Activated naive CD4-positive, alpha-beta T cell treated with anti-CD3 and anti-CD28 coated beads, Interleukin-2, amount 50 U/mL, for 16 hours (primary cell): Measurements from ENCODE around the gene CHMP1B.
"Not testable (repeated sequence)": the region's sequence is repeated elsewhere in the genome, so short reads cannot be mapped to it uniquely, and the experiment has no call there.

ENCODE experiments used
- DNase-seq: peaks from one replicate; pipeline ENCODE4 v3.0.0-alpha.2; 2020

Gene CHMP1B

DNA sequence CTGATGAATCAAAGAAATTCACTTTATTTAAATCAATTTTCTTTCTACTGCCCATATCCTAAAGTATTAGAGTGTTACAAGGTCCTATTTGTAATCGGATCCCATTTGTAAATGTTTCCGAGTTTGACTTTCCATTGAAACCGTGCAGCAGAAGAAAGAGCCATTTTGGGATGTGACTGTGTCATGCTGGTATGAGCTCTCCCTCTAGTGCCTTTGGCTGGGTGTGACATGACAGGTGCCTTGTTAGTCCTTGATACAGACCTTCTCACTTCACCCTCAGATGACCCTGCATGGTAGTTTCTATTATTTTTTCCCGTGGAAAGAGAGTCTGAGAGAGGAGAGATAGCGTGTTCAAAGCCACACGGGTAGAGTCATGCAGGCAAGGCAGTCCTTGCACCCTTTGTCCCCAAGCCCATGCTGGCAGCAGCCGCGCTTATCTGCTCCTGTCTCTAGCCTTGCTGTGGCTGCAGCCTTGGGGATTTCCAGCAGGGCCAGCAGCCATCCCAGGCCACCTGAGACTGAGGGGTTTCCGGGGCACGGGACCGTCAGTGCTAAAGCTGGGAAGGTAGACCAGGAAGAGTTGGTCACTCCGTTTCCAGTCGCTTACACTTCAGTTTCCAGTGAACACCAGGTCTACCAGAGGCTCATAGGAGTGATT is 21.4 kb downstream of the CHMP1B start:
- no peak for DNase-seq

DNA sequence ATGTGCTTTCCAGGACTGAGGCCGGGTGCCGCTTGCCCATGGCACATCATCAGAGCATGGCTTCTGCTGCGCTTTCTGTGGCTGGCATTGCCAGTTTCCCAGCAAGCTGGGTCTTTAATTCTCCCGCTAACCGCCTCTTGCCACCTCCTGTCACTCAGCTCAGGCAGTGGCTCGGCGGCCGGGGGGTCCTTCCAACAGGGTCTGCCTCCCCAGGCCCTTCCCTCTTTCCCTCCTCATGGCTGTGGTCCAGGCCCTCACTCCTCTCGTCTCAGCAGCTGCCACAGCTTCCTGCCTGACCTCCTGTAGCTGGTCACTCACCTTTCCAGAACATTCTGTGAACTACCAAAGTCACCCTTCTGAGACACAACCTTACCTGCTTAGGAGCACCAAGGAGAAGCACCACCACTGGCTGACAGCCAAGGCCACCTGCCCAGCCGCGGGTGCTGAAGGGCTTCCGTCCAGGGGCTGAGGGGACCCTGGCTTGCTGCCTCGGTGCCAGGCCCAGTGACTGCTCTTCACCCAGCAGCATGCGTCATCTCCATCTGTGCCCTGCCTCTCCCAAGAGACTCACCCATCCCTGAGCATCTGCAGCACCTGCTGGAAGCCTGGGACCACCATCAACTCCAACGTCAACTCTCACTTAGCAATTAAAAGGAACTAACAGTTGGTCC is 22.6 kb downstream of the CHMP1B start:
- DNase-seq: no peak

DNA sequence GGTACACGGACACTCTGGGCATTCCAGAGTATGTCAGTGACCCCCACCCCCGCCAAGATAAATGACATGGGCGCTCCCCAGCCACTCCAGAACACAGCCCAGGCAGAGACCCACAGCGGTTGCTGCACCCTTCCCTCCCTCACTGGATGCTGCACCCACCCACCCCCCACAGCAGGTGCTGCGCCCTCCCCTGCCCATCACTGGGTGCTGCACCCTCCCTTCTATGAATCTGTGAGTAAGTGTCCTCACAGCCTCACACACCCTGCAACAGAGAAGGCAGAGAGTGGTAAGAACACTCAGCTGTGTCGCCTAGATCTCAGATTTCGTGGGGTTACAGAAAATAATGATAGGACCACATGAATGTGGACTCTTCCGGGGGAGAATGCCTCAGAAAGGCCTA is 23.5 kb downstream of the CHMP1B start:
- DNase-seq: no peak

DNA sequence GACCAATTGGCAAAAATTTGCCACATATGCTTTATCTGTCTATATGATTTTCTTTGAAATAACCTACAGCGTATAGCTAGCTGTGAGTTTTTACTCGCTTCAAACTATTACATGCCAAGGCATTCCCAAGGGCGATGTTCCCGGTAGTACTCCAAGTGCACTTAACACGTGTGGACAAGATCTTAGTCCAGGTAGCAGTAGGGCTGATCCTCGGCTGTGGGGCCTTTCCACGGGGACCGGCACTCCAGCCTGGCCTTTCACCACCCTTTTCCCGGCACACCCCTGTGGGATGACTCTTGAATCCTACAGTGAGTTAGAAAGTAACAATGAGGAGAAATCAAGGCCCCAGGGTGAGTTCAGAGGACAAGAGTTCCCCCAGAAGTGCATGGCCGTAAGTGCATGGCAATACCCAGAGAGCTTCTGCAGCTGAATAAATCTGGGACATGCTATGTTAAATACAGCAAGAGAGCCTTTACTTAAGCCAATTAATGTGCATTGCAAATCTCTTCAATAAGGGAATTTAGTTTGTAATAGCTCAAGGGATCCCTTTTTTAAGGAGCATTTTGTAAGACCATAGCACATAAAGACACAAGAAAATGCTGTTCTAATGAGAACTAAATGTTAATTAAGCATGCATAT is 26.4 kb downstream of the CHMP1B start:
- DNase-seq: no peak

DNA sequence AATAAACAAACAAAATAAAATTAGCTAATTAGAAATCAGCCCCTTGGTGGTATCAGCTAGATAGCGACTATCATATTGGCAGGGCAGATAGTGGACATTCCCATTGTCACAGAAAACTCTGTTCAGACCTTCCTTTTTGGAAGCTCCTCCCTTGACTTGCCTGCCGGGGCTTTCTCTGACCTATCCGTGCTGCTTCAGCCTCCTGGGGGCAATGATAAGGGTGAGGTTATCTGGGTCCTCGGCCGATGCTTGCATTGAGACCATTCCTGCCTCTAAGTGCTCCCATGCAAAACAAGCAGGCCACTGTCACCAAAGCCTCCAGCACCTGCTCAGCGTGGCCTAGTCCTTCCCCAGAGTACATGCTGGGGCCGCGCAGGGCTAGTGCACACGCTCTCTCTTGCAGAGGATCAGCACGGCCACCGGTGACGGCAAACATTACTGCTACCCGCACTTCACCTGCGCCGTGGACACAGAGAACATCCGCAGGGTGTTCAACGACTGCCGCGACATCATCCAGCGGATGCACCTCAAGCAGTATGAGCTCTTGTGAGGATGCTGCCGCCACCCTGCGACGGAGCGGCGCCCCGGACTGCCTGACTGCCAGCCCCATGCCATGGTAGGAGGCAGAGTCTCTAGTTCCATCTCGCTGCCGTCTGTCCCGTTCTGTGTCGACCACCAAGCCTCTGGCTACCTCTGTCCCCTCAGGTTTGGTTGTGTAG is 29.5 kb downstream of the CHMP1B start:
- no peak for DNase-seq

DNA sequence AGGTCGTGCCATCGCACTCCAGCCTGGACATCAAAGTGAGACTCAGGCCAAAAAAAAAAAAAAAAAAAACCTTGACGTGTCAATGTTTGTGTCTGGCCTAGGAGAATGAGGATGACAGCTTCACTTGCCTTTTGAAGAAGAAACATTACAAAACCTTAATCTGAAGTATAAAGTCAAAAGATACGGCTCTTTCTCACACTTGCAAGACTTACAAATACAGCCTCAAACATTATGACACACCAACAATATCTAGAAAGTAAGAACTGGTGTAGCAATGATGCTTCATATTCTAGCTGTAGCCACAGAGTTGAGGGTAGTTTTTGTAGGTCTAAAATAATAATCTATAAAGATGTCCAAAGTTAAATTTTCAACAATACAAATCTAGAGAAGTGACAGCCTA is 31.4 kb downstream of the CHMP1B start:
- no peak for DNase-seq

DNA sequence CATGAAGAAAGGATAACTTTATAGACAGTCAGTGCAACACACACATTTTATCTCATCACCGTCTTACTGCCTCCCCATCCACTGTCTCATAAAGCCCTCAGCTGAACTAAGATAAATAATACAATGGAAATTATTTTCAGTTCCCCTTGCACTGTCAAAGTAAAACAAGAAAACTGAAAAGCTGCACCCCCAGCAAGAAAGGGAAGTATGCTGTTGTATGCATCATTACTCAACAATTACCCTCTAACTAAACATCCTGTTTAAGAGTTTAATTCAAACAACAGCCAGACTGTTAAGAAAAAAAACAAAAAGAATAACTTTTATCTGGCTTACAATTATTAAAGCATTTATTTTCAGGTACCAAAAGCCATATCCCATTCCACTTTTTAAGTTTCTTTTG is 31.9 kb downstream of the CHMP1B start:
- DNase-seq: no peak

DNA sequence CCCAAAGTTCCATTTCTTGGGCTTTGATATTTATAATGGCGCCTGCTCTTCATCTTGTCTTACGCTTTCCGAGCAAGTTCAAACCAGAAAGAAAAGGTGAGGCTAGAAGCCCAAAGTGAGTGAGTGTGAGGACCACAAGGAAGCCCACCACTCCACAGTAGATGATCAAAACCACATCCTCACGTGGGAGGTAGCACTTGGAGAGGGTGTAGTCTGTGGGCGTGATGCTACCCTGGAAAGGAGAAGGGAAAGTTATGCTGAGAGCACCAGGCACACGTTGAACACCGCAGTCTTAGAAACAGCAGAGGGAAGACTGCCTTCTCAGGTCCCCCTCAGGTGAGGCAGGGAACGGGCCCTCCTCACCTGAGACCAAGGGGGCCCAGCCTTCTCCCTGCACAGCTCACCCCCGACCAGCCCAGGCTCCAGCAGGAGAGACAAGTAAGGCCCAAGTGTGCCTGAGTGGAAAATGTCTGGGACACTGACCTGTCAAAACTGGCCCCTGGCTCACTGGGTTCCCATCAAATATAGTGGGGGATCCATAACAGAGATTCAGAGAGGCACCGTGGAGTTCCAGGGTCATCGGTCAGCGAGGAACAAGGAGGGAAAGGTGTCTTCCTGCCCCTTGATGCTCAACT is 33.3 kb downstream of the CHMP1B start:
- no peak for DNase-seq

DNA sequence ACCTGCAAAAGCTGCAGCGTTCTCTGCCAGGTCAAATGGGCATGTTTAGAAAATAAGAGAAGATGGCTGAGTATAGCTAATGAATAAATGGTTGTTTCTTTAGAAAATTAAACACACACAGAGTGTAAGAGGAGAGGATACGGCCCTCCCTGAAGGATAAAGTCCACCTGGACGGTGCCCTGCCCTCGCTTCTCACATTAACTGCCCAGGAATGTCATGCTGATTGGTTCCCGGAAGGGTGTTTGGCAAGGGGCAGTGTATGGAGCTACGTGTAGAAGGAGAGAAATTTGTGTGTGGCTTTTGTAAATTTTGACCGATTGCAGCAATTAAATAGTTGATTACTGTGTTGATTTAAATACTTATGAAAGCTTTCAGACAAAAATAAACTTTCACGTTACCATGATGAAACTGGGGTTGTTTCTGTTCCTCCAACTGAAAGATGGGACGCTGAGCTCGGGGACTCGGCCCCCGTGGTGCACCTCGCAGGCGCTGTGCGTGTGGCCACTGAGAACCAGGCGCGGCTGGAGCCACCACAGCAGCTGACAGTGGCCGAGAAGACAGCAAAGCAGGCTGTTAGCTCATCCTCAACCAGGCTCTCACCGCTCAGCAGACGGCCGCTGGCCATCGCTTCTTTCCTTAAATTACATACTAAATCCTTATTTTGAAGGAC is 34.2 kb downstream of the CHMP1B start:
- no peak for DNase-seq

DNA sequence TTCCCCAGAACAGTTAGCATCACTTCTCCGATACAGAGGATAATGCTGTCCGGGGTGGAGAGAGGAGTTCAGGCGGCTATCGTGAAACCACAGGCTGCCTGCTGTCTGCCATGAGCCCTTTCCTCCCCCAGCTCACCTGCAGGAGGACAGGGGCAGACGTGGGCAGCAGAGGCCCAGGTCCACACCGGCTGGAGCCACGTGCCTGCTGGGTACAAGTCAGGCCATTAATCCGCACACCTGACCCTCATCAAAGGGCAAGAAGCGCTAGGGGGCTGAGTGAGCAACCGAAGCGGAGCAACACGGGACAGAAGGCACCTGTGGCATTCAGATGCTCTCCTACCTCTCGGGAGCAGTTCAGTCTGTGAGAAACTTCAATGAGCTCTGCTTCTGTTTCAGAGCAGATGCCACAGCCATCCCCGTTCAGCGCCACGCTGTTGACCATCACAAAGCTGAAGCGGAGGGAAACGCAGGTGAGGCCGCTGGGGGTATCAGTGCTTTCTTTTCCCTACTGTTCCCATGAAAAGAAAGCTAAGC is 35.4 kb downstream of the CHMP1B start:
- DNase-seq: no peak

DNA sequence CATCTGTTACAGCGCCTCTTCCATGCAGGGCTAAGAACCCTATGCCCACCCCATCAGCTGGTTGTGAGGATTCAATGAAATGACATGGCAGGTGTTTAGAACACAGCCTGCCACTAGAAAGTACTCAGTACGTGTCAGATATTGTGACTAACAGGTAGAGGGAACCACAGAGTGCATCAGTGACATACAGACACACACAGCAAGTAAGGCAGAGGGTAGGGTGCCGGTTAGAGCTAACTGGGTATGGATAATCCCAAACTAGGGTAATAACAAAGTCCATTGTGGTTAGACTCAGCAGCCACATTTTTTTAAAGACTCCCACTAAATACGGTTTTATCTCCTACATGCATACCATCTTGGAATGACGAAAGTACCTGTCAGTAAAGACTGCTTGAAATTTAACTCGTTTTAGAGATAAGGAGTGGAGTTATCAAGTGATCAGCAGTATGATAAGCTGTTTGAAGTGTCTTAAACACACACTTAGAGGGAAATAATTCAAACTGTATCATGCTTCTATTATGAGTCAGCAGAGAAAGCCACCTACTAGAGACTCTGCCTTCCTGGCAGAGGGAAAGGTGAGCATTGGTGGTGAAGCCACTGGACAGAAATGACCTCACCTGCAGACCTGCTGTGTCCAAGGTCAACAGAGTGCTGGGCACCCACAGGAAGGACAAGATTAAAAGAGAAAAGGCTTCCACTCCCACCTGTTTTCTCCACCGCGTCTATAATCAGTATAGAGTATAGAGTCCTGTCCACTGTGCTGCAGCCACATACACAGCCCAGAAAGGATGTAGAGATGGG is 36.3 kb downstream of the CHMP1B start:
- no peak for DNase-seq

DNA sequence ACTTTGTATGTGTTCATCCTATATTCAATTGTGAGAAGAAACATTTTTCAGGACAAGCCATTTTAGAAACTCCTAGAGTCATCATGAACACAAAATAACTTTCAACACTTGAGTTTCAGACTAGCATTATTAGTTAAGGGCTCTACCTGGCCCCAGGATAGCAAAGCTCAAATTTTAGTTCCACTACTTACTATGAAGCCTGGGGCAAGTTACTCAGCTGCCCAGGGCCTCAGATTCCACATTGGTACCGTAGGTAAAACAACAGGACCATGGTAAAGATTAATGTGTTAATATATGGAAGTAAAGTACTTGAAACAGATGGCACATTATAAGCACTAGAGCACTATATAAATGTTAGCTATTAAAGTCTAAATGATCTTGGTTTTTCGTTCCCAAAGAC is 37.5 kb downstream of the CHMP1B start:
- DNase-seq: no peak

DNA sequence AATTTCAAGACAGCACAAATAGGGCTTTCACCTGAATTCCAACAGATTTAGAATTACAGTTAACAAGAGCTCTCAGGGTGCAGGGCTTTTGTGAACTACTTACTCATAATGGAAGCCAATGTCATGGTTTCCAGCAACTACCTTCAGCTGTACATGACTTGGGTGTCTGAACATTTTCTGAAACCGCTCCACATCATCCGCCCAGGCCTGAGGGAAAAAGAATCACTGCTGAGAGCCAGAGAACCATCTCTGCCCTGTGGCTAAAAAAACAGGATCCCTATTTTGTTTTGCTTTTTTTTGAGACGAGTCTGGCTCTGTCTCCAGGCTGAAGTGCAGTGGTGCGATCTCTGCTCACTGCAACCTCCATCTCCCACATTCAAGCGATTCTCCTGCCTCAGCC is 38.1 kb downstream of the CHMP1B start:
- DNase-seq: no peak

DNA sequence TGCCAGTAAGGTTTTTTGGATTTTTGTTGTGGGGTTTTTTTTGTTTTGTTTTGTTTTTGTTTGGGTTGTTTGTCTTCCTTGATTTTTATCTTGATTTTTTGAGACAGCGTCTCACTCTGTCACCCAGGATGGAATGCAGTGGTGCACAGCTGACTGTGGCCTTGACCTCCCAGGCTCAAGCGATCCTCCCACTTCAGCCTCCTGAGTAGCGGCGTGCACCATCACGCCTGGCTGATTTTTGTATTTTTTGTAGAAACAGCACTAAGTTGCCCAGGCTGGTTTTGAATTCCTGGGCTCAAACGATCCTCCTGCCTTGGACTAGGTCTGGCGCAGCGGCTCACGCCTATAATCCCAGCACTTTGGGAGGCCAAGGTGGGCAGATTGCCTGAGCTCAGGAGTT is 40.5 kb downstream of the CHMP1B start:
- no peak for DNase-seq

DNA sequence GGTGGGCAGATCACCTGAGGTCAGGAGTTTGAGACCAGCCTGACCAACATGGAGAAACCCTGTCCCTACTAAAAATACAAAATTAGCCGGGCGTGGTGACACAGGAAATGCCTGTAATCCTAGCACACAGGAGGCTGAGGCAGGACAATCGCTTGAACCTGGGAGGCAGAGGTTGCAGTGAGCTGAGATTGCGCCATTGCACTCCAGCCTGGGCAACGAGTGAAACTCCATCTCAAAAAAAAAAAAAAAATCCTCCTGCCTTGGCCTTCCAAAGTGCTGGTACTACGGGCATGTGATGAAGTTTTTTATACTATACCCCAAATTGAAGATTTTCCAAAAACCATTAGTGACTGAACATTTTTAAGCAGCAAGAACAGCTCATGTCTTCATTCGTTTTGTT is 41.2 kb downstream of the CHMP1B start:
- DNase-seq: not testable (repeated sequence)

DNA sequence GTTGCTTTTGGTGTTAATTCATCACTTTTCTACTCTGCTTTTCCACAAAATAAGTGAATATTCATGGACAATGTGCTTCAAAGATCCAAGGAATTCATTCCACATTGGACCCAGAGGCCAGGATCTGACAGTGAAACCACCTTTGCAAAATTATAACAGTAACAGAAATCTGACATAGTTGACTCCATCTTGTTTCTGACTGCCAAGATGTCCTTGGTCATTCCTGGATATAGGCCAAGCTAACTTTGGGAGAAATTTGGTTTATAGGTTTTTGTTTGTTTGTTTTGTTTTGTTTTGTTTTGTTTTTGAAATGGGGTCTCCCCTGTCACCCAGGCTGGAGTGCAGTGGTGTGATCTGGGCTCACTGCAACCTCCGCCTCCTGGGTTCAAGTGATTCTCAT is 46.6 kb downstream of the CHMP1B start:
- DNase-seq: no peak

DNA sequence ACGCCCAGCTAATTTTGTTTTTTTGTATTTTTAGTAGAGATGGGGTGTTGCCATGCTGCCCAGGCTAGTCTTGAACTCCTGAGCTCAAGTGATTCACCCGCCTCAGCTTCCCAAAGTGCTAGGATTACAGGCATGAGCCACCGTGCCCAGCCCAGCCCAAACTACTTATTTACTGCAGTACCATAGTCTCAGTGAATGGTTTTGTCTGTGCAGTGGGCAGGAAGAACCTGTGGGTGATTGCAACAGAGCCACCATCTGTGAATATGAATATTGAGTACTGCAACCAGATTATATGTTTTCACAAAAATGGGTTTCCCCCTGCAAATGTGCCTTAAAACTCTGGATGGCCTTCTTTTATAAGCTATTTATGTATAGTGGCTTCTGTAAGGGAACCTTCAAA is 47.9 kb downstream of the CHMP1B start:
- no peak for DNase-seq

DNA sequence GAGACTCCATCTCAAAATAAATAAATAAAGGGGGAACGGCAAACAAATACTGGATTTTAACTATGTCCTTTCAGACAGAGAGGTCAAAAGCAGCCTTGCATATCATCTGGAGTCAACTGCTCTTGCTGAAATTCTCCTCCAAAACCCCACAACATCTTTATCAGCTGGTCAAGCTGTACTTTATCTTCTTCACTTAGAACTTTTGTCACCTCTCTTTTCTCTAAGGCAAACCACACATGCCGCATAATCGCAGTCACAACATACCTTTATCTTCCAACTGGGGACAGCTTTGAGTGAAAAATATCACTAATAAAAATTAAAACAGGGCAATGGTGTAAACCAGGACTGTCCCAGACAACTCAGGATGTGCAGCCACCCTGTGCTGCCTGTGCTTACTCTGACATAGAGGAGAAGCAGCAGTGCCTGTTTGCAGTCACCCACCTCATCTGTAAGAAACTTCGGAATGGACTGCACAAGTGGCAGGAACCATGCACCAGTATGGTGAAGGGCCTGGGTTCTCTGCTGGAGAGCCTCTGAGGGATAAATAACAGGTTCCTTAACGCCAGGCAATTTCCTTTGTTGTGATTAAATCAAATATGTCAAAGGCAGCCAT is 50.7 kb downstream of the CHMP1B start:
- DNase-seq: no peak

DNA sequence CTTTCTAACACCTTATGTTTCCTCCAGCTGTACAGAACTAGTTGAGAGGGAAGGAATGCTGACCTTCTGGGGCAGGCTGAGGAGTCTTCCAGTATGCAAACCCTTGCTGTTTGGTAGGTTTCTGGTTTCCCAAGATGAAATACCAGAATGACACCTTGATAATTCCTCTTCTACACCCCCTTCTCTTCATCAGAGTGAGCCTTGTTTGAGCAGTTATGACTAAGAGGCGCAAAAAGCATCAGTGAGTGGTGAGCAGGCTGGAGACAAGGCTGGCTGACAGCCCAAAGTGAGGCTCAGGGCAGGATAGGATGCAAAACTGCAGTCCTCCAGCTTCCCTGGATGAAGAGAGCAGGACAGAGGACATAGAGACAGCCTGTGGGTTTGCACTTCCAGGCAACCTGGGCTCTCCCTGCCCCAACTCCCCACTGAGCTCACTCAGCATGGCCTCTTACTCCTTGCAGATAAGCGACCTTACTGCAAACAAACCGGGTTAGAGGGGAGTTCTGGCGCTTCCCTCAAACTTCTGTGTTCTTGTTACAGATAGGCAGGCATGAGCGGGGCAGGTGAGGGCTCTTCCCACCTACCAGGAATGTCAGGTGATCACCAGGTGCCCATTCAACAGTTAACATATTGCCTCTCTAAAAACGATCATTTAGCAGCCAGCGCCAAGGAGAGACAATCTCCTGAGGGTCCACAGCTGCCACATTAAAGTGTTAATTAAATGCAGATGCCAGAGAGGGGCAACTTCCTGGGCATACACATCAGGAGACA is 51.5 kb downstream of the CHMP1B start:
- no peak for DNase-seq
